ENCODE results near the gene PGM5.
"Not testable (repeated sequence)": the region's sequence is repeated elsewhere in the genome, so short reads cannot be mapped to it uniquely, and the experiment has no call there.

- TF ChIP-seq POLR2A, POLR2AphosphoS5 (IDR thresholded peaks at IDR 0.05; ENCODE audit: low read depth, low read length): not testable (repeated sequence)
Observed at GRCh38 chr9:68318209-68318608, 38.2 kb upstream of the PGM5 start.
